SW480 (cell line): ENCODE data around the gene SAP25.
"Not testable (repeated sequence)": the region's sequence is repeated elsewhere in the genome, so short reads cannot be mapped to it uniquely, and the experiment has no call there.

Experiments
- DNase-seq: peaks from one replicate; pipeline ENCODE4 v3.0.0-alpha.2; 2016; ENCODE audit warnings: low spot score

SAP25 gene

DNA sequence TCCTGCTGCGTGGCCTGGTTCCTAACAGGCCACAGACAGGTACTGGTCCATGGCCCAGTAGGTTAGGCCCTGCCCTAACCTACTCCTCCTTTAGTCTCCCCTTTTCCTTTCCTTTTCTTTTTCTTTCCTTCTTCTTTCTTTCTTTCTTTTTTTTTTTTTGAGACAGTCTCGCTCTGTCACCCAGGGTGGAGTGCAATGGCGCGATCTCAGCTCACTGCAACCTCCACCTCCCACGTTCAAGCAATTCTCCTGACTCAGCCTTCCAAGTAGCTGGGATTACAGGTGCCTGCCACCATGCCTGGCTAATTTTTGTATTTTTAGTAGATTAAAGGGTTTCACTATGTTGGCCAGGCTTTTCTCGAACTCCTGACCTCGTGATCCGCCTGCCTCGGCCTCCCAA, 37.7 kb downstream of the SAP25 start:
- not testable (repeated sequence) for DNase-seq

DNA sequence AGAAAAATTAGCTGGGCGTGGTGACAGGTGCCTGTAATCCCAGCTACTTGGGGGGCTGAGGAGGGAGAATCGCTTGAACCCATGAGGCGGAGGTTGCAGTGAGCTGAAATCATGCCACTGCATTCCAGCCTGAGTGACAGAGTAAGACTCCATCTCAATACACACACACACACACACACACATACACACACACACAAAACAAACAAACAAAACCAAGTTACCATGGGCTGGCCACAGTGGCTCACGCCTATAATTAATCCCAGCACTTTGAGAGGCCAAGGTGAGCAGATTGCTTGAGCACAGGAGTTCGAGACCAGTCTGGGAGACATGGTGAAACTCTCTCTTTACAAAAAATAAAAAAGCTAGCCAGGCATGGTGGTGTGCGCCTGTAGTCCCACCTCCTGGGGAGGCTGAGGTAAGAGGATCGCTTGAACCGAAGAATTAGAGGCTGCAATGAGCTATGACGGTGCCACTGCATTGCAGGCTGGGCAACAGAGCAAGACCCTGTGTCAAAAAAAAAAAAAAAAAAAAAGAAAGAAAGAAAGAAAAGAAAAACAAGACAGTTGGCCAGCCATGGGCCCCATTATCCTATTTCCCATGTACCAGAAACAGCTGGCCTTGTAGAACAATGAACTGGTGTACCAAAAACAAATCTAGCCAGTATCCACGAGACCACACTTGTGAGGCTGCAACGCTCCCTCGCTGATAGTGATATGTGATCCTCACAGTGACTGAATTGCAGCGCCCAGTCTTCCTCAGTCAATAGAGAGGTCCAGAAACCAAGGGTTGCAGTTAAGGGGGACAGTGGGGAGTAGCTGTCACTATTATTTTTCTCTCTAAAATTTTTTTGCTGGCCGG, 41.3 kb downstream of the SAP25 start:
- DNase-seq, result no peak

DNA sequence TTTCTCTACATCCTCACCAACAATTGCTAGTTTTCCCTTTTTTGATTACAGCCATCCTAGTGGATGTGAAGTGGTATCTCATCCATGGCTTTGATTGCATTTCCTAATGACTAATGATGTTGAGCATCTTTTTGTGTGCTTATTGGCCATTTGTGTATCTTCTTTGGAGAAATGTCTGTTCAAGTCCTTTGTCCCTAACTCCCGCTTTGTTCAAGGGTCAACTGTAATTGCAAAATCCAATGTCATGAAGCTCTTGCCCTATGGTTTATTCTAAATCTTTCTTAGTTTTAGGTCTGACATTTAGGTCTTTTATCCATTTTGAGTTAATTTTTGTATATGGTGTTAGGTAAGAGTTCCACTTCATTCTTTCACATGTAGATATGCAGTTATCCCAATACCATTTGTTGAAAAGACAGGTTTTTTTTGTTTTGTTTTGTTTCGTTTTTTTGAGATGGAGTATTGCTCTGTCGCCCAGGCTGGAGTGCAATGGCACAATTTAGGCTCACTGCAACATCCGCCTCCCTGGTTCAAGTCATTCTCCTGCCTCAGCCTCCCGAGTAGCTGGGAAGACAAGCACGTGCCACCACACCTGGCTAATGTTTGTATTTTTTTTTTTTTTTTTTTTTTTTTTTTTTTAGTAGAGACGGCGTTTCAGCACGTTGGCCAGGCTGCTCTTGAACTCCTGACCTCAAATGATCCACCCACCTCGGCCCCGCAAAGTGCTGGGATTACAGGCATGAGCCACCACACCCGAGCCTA, 45.4 kb downstream of the SAP25 start:
- DNase-seq, result not testable (repeated sequence)

- not testable (repeated sequence) for DNase-seq
Measured at GRCh38 chr7:100523192-100523591, 50.5 kb downstream of the SAP25 start.
